ENCODE results near the gene GMDS.

- TF ChIP-seq POLR2A (IDR thresholded peaks at IDR 0.05) = no peak
- no peak for TF ChIP-seq CTCF (IDR thresholded peaks at IDR 0.05)
- no peak for TF ChIP-seq EP300 (IDR thresholded peaks at IDR 0.05)
These were observed 86.7 kb downstream of the GMDS start for GRCh38 chr6:2158596-2159271.

Data from ovary (tissue), 3 donors.